ENCODE results near the gene TPO.
A peak's percentile ranks its signal among the peaks of the same experiment; 100 is the strongest.

Gene TPO

DNA sequence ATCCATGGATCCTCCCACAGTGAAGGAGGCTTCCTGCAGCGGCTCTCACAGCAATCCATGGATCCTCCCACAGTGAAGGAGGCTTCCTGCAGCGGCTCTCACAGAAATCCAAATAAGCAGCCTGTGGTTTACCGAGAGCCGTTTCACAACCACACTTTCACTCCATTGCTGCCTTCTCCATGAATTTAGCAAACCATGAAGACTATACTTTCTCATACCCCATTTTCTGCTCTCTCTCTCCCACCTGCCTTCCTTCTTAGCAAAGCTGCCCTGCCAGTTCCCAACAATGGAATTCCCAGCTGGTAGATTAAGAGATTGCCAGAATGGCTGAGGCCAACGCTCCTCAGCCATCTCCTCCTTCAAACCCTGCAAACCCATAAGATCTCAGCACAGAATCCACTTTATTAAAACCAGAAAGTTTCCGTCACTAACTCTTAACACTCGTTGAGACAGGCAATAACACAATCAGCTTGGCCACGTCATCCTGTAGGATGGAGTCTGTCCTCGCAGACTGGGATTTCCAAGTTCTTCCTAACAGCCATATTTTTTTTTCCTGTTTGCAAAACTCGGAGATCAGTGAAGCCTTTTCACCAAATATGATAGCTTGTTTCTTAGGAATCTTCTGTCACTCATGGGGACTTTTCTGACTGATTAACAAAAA is 168.8 kb downstream of the TPO start:
- in situ Hi-C loops (cut with HindIII; ENCODE audit: low pct_ligation_motif_present, low sequenced_read_pairs), result loop anchor here (25.0 kb wide), 1 partner anchor 155 kb away; the partner anchor contains the start of gene PXDN
- no peaks in the 10 kb centered on the region for H3K27me3 ChIP-seq (replicated peaks)
- H3K27ac ChIP-seq, result no peak overlapping the region
- H3K4me3 ChIP-seq (ENCODE audit: low read depth, low read length), result no peak overlapping the region
- TF ChIP-seq, protein P1, sequence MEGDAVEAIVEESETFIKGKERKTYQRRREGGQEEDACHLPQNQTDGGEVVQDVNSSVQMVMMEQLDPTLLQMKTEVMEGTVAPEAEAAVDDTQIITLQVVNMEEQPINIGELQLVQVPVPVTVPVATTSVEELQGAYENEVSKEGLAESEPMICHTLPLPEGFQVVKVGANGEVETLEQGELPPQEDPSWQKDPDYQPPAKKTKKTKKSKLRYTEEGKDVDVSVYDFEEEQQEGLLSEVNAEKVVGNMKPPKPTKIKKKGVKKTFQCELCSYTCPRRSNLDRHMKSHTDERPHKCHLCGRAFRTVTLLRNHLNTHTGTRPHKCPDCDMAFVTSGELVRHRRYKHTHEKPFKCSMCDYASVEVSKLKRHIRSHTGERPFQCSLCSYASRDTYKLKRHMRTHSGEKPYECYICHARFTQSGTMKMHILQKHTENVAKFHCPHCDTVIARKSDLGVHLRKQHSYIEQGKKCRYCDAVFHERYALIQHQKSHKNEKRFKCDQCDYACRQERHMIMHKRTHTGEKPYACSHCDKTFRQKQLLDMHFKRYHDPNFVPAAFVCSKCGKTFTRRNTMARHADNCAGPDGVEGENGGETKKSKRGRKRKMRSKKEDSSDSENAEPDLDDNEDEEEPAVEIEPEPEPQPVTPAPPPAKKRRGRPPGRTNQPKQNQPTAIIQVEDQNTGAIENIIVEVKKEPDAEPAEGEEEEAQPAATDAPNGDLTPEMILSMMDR (IDR thresholded peaks at IDR 0.05; ENCODE audit: low read depth, low read length, missing control alignments), result no peak
- H3K36me3 ChIP-seq (replicated peaks), result no peaks in the 10 kb centered on the region
- DNase-seq, result no peak

DNA sequence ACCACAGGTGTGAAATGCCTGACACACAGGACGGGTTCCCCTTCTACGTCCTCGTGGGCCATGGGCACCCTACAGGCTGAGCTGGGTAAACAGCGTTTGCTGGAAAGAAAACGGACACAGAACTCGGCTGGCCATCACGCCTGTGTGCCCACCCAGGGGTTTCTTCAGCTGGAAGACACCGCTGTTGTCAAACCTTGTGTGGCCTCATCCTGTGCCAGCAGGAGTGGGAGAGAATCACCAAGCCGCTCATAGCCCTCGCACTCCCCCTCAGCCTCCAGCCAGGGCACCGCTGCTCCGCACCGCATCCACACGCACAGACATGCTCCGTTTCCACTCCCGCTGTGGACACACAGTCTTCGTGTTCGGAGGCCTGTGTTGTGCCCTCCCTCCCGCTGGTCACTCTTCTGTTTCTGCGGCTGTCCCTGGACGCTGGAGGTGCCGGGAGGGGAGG is 169.7 kb downstream of the TPO start:
- Histone ChIP-seq H3K27me3 (replicated peaks) (no peaks in the 10 kb centered on the region), H3K4me3 (ENCODE audit: low read depth, low read length) (no peak overlapping the region), H3K27ac (no peak overlapping the region), H3K36me3 (replicated peaks) (no peaks in the 10 kb centered on the region)
- no peak for DNase-seq
- TF ChIP-seq, protein P1 (IDR thresholded peaks at IDR 0.05; ENCODE audit: low read depth, low read length, missing control alignments), result peak; percentile 7
- in situ Hi-C loops (cut with HindIII; ENCODE audit: low pct_ligation_motif_present, low sequenced_read_pairs), result loop anchor here (25.0 kb wide), 1 partner anchor 154 kb away; the partner anchor contains the start of gene PXDN

DNA sequence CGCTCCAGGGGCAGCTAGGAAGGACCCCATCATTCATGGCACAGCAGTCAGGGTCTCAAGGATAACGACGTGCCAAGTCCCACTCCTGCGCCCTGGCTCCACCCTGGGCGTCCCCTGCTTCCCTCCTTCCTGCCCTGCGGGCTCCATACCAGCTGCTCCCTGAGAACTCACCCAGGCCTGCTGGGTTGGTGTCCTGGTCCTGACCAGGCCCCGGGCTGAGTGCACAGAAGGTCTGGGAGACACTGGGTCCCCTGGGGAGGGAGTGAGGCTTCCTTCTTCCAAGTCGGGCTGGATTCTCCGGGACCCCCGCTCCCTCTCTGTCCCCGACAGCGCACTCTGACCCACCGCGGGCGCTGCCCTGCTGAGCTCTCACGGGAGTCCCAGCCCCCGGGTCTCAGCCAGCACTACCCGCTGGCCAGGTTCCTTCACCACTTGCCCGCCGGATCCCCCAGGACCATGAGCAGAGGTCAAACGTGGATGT is 170.8 kb downstream of the TPO start:
- Histone ChIP-seq H3K27me3 (replicated peaks) (no peaks in the 10 kb centered on the region), H3K36me3 (replicated peaks) (no peaks in the 10 kb centered on the region), H3K27ac (no peak overlapping the region), H3K4me3 (ENCODE audit: low read depth, low read length) (no peak overlapping the region)
- DNase-seq, result no peak
- TF ChIP-seq, protein P1 (IDR thresholded peaks at IDR 0.05; ENCODE audit: low read depth, low read length, missing control alignments), result no peak
- in situ Hi-C loops (cut with HindIII; ENCODE audit: low pct_ligation_motif_present, low sequenced_read_pairs), result loop anchor here (25.0 kb wide), 1 partner anchor 153 kb away; the partner anchor contains the start of gene PXDN

DNA sequence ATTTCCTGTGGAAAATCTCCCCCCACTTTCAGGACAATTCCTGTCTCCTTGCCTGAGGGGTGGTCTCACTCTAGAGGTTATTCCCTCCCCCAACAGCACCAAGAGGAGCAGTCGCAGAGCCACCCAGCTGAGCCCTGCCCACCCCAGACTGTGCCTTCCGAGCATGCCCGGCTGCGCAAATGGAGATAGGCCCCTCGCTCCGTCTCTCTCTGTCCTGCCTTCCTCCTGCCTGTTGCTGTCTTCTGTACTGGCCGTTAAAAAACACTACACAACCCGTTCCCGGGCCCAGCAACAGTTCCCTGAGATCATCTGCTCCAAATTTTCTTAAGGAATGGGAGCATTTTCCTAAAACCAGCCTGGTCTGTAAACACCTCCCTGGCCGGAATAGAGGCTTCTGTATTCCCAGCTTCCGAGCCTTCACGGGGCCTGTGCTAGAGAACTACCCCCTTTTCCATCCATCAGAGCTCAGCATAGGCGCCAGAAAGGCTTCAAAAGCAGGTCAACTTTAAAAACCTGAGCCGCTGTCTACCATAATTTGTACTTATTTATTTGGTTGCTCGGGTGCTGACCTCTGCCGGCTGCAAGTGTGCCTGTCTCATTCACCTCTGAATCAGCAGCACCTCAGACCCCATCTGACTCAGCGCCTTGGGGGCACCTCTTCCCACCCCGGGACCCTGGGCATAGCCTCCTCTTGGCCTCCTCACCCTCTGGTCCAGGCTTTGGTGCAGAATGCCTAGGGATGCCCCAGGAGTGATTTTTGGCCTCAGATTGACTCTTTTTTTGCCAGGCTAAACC is 171.6 kb downstream of the TPO start:
- Histone ChIP-seq H3K36me3 (replicated peaks) (no peaks in the 10 kb centered on the region), H3K27me3 (replicated peaks) (no peaks in the 10 kb centered on the region), H3K4me3 (ENCODE audit: low read depth, low read length) (no peak overlapping the region), H3K27ac (no peak overlapping the region)
- in situ Hi-C loops (cut with HindIII; ENCODE audit: low pct_ligation_motif_present, low sequenced_read_pairs), result loop anchor here (25.0 kb wide), 1 partner anchor 152 kb away; the partner anchor contains the start of gene PXDN
- DNase-seq, result no peak
- TF ChIP-seq, protein P1 (IDR thresholded peaks at IDR 0.05; ENCODE audit: low read depth, low read length, missing control alignments), result peak; percentile 60

DNA sequence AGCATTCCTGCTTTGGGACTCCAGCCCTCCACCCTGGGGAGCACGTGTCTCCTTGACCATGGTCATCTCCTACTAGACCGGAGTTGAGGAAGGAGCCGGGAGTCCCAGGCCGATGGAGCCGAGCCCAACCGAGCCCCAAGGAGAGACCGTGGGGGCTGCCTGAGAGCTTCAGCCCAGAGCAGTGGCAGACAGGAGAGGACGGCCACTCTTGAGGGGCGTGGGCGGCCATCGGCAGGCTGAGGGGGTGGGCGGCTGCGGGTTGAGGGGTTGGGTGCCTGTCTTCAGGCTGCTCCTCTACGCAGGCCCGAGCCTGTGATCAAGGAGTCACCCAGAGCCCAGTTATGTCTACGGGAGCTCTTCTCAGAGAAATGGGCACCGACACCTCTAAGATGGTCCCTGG is 172.4 kb downstream of the TPO start:
- Histone ChIP-seq H3K27ac (no peak overlapping the region), H3K27me3 (replicated peaks) (no peaks in the 10 kb centered on the region), H3K36me3 (replicated peaks) (no peaks in the 10 kb centered on the region), H3K4me3 (ENCODE audit: low read depth, low read length) (no peak overlapping the region)
- DNase-seq, result no peak
- in situ Hi-C loops (cut with HindIII; ENCODE audit: low pct_ligation_motif_present, low sequenced_read_pairs), result loop anchor here (25.0 kb wide), 1 partner anchor 152 kb away; the partner anchor contains the start of gene PXDN
- TF ChIP-seq, protein P1 (IDR thresholded peaks at IDR 0.05; ENCODE audit: low read depth, low read length, missing control alignments), result no peak
